Parathyroid adenoma (tissue), 2 donors: ENCODE results near the gene FGGY.

Experiments used
- H2AFZ ChIP-seq: fragments of 300-600 bp; sonication (generic); one replicate; pipeline ENCODE4 v1.7.0; 2017; ENCODE audit warnings: antibody characterized with exemption, mild to moderate bottlenecking
- H3K27ac ChIP-seq: fragments of 300-600 bp; sonication (generic); one replicate; pipeline ENCODE4 v1.7.0; 2017
- H3K27me3 ChIP-seq: fragments of 300-600 bp; sonication (generic); one replicate; pipeline ENCODE4 v1.7.0; 2017; ENCODE audit warnings: low read length; ENCODE audit not compliant: control insufficient read depth, insufficient read depth
- H3K36me3 ChIP-seq: fragments of 300-600 bp; sonication (generic); one replicate; pipeline ENCODE4 v1.7.0; 2017; ENCODE audit warnings: low read length; ENCODE audit not compliant: control insufficient read depth, insufficient read depth
- H3K4me1 ChIP-seq: fragments of 300-600 bp; sonication (generic); one replicate; pipeline ENCODE4 v1.7.0; 2017; ENCODE audit warnings: control low read depth
- H3K4me2 ChIP-seq: fragments of 300-600 bp; sonication (generic); one replicate; pipeline ENCODE4 v1.7.0; 2017; ENCODE audit warnings: low read length
- H3K4me3 ChIP-seq: fragments of 300-600 bp; sonication (generic); one replicate; pipeline ENCODE4 v1.7.0; 2017; ENCODE audit warnings: low read depth, low read length
- H3K79me2 ChIP-seq: fragments of 300-600 bp; sonication (generic); one replicate; pipeline ENCODE4 v1.7.0; 2017; ENCODE audit warnings: control low read depth
- H3K9ac ChIP-seq: fragments of 300-600 bp; sonication (generic); one replicate; pipeline ENCODE4 v1.7.0; 2017; ENCODE audit warnings: mild to moderate bottlenecking
- H3K9me3 ChIP-seq: fragments of 300-600 bp; sonication (generic); one replicate; pipeline ENCODE4 v1.7.0; 2017; ENCODE audit warnings: low read length; ENCODE audit not compliant: control insufficient read depth
- CTCF ChIP-seq: fragments of 300-600 bp; sonication (generic); IDR thresholded peaks from one replicate; pipeline ENCODE4 v1.7.0; 2017; ENCODE audit warnings: antibody characterized with exemption, mild to moderate bottlenecking
- donor health status: primary hyperparathyroidism.

Gene FGGY

GRCh38 chr1:59291561-59291960 lies 5.3 kb upstream of the FGGY start:
- no peak for TF ChIP-seq CTCF
- Histone ChIP-seq H3K36me3 (no peaks in the 10 kb centered on the region), H2AFZ (no peak overlapping the region), H3K9me3 (no peaks in the 10 kb centered on the region), H3K27ac (no peak overlapping the region), H3K4me2 (no peak overlapping the region), H3K4me3 (no peak overlapping the region), H3K79me2 (no peaks in the 10 kb centered on the region), H3K9ac (no peak overlapping the region), H3K4me1 (no peaks in the 10 kb centered on the region), H3K27me3 (no peaks in the 10 kb centered on the region)

- no peaks in the 10 kb centered on the region for H3K4me1 ChIP-seq
Measured at GRCh38 chr1:59292562-59292961, 4.3 kb upstream of the FGGY start.

GRCh38 chr1:59293206-59293605 lies 3.7 kb upstream of the FGGY start:
- H3K36me3 ChIP-seq: no peaks in the 10 kb centered on the region
- TF ChIP-seq CTCF: no peak
- H3K4me3 ChIP-seq: no peak overlapping the region
- no peak overlapping the region for H3K27ac ChIP-seq
- no peaks in the 10 kb centered on the region for H3K4me1 ChIP-seq
- H3K27me3 ChIP-seq: no peaks in the 10 kb centered on the region
- no peak overlapping the region for H3K9ac ChIP-seq
- H3K9me3 ChIP-seq: no peaks in the 10 kb centered on the region
- H2AFZ ChIP-seq: no peak overlapping the region
- H3K4me2 ChIP-seq: no peak overlapping the region
- H3K79me2 ChIP-seq: no peaks in the 10 kb centered on the region

More at GRCh38 chr1:59292562-59292961, 4.3 kb upstream of the FGGY start:
- no peak overlapping the region for H3K4me3 ChIP-seq
- no peak overlapping the region for H2AFZ ChIP-seq
- no peaks in the 10 kb centered on the region for H3K36me3 ChIP-seq
- H3K27ac ChIP-seq: no peak overlapping the region
- H3K27me3 ChIP-seq: no peaks in the 10 kb centered on the region
- no peak overlapping the region for H3K4me2 ChIP-seq
- no peaks in the 10 kb centered on the region for H3K79me2 ChIP-seq
- no peak for TF ChIP-seq CTCF
- no peak overlapping the region for H3K9ac ChIP-seq
- H3K9me3 ChIP-seq: no peaks in the 10 kb centered on the region

- no peak overlapping the region for H3K4me3 ChIP-seq
- no peak overlapping the region for H3K9ac ChIP-seq
- H3K9me3 ChIP-seq: no peaks in the 10 kb centered on the region
- peaks cover 2% of the 10 kb centered on the region for H3K4me1 ChIP-seq
- no peak for TF ChIP-seq CTCF
- H3K36me3 ChIP-seq: no peaks in the 10 kb centered on the region
- no peak overlapping the region for H2AFZ ChIP-seq
- no peaks in the 10 kb centered on the region for H3K27me3 ChIP-seq
- H3K79me2 ChIP-seq: no peaks in the 10 kb centered on the region
- no peak overlapping the region for H3K4me2 ChIP-seq
- H3K27ac ChIP-seq: no peak overlapping the region
Measured at GRCh38 chr1:59293849-59294248, 3.0 kb upstream of the FGGY start.

- Histone ChIP-seq H3K9me3 (no peaks in the 10 kb centered on the region), H2AFZ (no peak overlapping the region), H3K27ac (no peak overlapping the region), H3K9ac (no peak overlapping the region), H3K4me3 (no peak overlapping the region), H3K4me2 (no peak overlapping the region), H3K4me1 (peaks cover 2% of the 10 kb centered on the region), H3K36me3 (no peaks in the 10 kb centered on the region), H3K27me3 (no peaks in the 10 kb centered on the region), H3K79me2 (no peaks in the 10 kb centered on the region)
- TF ChIP-seq CTCF: no peak
Measured at GRCh38 chr1:59294423-59294822, 2.5 kb upstream of the FGGY start.
